Small intestine (tissue), 16 donors: ENCODE measurements around the gene TSPAN11. TPM values are rescaled to one million over a fixed set of nuclear protein-coding genes. Genes with fewer than 3 reads are reported as not detected.

Source experiments
- DNase-seq, 2 donors: peaks; one replicate each; pipeline versions ENCODE4 v3.0.0 to v3.0.0-alpha.2; 2013
- FAIRE-seq: peaks from 2 replicates; lab custom pipeline; 2012; peaks lifted over from hg19 to GRCh38; lab: Jason Lieb, UNC
- H3K27ac ChIP-seq, 3 donors: one replicate each; pipeline ENCODE4 v1.5.1; 2013; ENCODE audit warnings: low read length in 2 of 3, mild to moderate bottlenecking in 2 of 3, control low read depth in 1 of 3, inconsistent platforms in 1 of 3, low read depth in 1 of 3, moderate library complexity in 1 of 3
- H3K27me3 ChIP-seq, 3 donors: one replicate each; pipeline ENCODE4 v1.6.1; 2013; ENCODE audit warnings: low read length in 3 of 3, inconsistent platforms in 1 of 3; ENCODE audit not compliant: control insufficient read depth in 3 of 3, insufficient read depth in 3 of 3
- H3K36me3 ChIP-seq, 3 donors: one replicate each; pipeline ENCODE4 v1.6.1; 2013; ENCODE audit warnings: low read length in 3 of 3, inconsistent platforms in 1 of 3, low read depth in 1 of 3, mild to moderate bottlenecking in 1 of 3, moderate library complexity in 1 of 3; ENCODE audit not compliant: control insufficient read depth in 3 of 3, insufficient read depth in 2 of 3
- H3K4me1 ChIP-seq, 3 donors: one replicate each; pipeline ENCODE4 v1.6.1; 2013; ENCODE audit warnings: low read length in 2 of 3, inconsistent platforms in 1 of 3, low read depth in 1 of 3, mild to moderate bottlenecking in 1 of 3, moderate library complexity in 1 of 3; ENCODE audit not compliant: control insufficient read depth in 3 of 3, insufficient read depth in 2 of 3
- H3K4me3 ChIP-seq, 3 donors: one replicate each; pipeline ENCODE4 v1.5.1; 2013; ENCODE audit warnings: low read length in 3 of 3, control low read depth in 1 of 3, inconsistent platforms in 1 of 3, low read depth in 1 of 3, mild to moderate bottlenecking in 1 of 3, moderate library complexity in 1 of 3
- H3K9me3 ChIP-seq, 2 donors: one replicate each; pipeline ENCODE4 v1.6.1; 2013; ENCODE audit warnings: low read depth in 1 of 2, low read length in 1 of 2; ENCODE audit not compliant: control insufficient read depth in 2 of 2, insufficient read depth in 1 of 2
- WGBS, 3 donors: extraction: QIAGEN DNeasy Blood & Tissue Kit; methylation state at CpG; one replicate each; pipeline ENCODE4 v1.1.7; 2013; 5-methylcytosine and 5-hydroxymethylcytosine counted together
- long read RNA-seq, 10 donors: transcript quantifications; one replicate each; lab custom pipeline, GENCODE V29; 2026
- polyA plus RNA-seq, 4 donors: library from polyadenylated mRNA; stranded (reverse) in 3 of 4; unstranded in 1 of 4; fragments of 200-250 nt in 3 of 4; fragments of 120-200 nt in 1 of 4; gene quantifications; one replicate each; pipeline versions ENCODE4 v1.2.1 to v1.2.3, GENCODE V29; 2013
- donor health status: healthy with polysubstance abuse.
- donor health status: control.
- donor health status: control.
- donor health status: Bipolar disorder and iron deficiency.
- donor health status: healthy.

TSPAN11 gene
- 1 to 10 TPM in 2 of 4 donors, under 1 TPM in 1, not detected in 1; 0.54 to 3.9 (median 3.9) TPM for polyA plus RNA-seq
- long read RNA-seq, donor 1 = 0 reads
- long read RNA-seq, donor 2 = 0 reads
- long read RNA-seq, donor 3 = 0 reads
- long read RNA-seq, donor 4 = 0 reads
- long read RNA-seq, donor 5, partial matches to known transcripts = 0 of 1 reads
- long read RNA-seq, donor 5, other reads (novel, unspliced or antisense) = 0 of 1 reads
- long read RNA-seq, donor 6, partial matches to known transcripts = 0 of 1 reads
- long read RNA-seq, donor 6, other reads (novel, unspliced or antisense) = 0 of 1 reads
- long read RNA-seq, donor 7 = 0 reads
- long read RNA-seq, donor 8, partial matches to known transcripts = 0 of 1 reads
- long read RNA-seq, donor 8, other reads (novel, unspliced or antisense) = 0 of 1 reads
- long read RNA-seq, donor 9 = 0 reads
- long read RNA-seq, donor 10 = 0 reads

- Histone ChIP-seq H3K9me3 (no peaks in the 10 kb centered on the region), H3K36me3 (no peaks in the 10 kb centered on the region), H3K27ac (peak within 1 kb of the TSS in 1 of 3 donors; percentile 29), H3K27me3 (peaks cover 3 to 35% (median 8%) of the 10 kb centered on the region in 3 donors), H3K4me1 (no peaks in the 10 kb centered on the region), H3K4me3 (peak within 1 kb of the TSS; percentile 4 to 27 (median 18))
- peak in 1 of 2 donors; percentile 41 for DNase-seq
- WGBS, 3 donors = 8 to 11% (median 8%) methylated on average over 71 to 78 of the region's 78 CpGs
- no peak for FAIRE-seq
These were observed at the start of gene TSPAN11 for GRCh38 chr12:30926243-30927221. TSPAN11 (plus strand) TSS chr12:30926748; CDS start chr12:30953992, 27,244 bp downstream.

GRCh38 chr12:30877105-30877875, 49.3 kb upstream of the TSPAN11 start:
- H3K36me3 ChIP-seq = no peaks in the 10 kb centered on the region
- WGBS, 3 donors = 39 to 70% (median 54%) methylated on average over 7 of the region's 7 CpGs
- DNase-seq = peak in 1 of 2 donors; percentile 6
- no peak overlapping the region for H3K27ac ChIP-seq
- H3K9me3 ChIP-seq = no peaks in the 10 kb centered on the region
- no peaks in the 10 kb centered on the region for H3K4me1 ChIP-seq
- FAIRE-seq = no peak
- peaks cover 0 to 10% (median 0%) of the 10 kb centered on the region in 3 donors for H3K27me3 ChIP-seq
- H3K4me3 ChIP-seq = no peak overlapping the region

- Histone ChIP-seq H3K4me3 (no peak overlapping the region), H3K27me3 (peaks cover 0 to 10% (median 0%) of the 10 kb centered on the region in 3 donors), H3K27ac (no peak overlapping the region), H3K4me1 (no peaks in the 10 kb centered on the region), H3K36me3 (no peaks in the 10 kb centered on the region), H3K9me3 (no peaks in the 10 kb centered on the region)
- DNase-seq (no peak), FAIRE-seq (no peak)
- 67 to 86% (median 77%) methylated on average over 2 of the region's 2 CpGs for WGBS, 3 donors
These were observed 48.5 kb upstream of the TSPAN11 start for GRCh38 chr12:30878024-30878423.

GRCh38 chr12:30880061-30880460, 46.5 kb upstream of the TSPAN11 start:
- 17 to 27% (median 18%) methylated on average over 6 of the region's 6 CpGs for WGBS, 3 donors
- no peak for FAIRE-seq
- H3K4me1 ChIP-seq = no peaks in the 10 kb centered on the region
- no peak for DNase-seq
- no peak overlapping the region for H3K27ac ChIP-seq
- H3K9me3 ChIP-seq = no peaks in the 10 kb centered on the region
- no peak overlapping the region for H3K4me3 ChIP-seq
- H3K36me3 ChIP-seq = no peaks in the 10 kb centered on the region
- H3K27me3 ChIP-seq = peaks cover 0 to 10% (median 0%) of the 10 kb centered on the region in 3 donors

- no peaks in the 10 kb centered on the region for H3K36me3 ChIP-seq
- no peak overlapping the region for H3K27ac ChIP-seq
- peaks cover 0 to 6% of the 10 kb centered on the region in 2 donors for H3K9me3 ChIP-seq
- 74 to 91% (median 88%) methylated on average over 3 of the region's 3 CpGs for WGBS, 3 donors
- FAIRE-seq (no peak), DNase-seq (no peak)
- H3K4me1 ChIP-seq = no peaks in the 10 kb centered on the region
- no peak overlapping the region for H3K4me3 ChIP-seq
- H3K27me3 ChIP-seq = peaks cover 0 to 10% (median 0%) of the 10 kb centered on the region in 3 donors
These were observed 45.7 kb upstream of the TSPAN11 start for GRCh38 chr12:30880813-30881212.

- Histone ChIP-seq H3K9me3 (peaks cover 0 to 12% of the 10 kb centered on the region in 2 donors), H3K4me3 (no peak overlapping the region), H3K27me3 (peaks cover 0 to 6% (median 0%) of the 10 kb centered on the region in 3 donors), H3K36me3 (no peaks in the 10 kb centered on the region), H3K4me1 (no peaks in the 10 kb centered on the region), H3K27ac (no peak overlapping the region)
- DNase-seq = no peak
- FAIRE-seq = no peak
- 75 to 82% (median 75%) methylated on average over 3 of the region's 3 CpGs for WGBS, 3 donors
These were observed 43.8 kb upstream of the TSPAN11 start for GRCh38 chr12:30882706-30883105.

- Histone ChIP-seq H3K9me3 (peaks cover 0 to 12% of the 10 kb centered on the region in 2 donors), H3K27me3 (peaks cover 0 to 4% (median 0%) of the 10 kb centered on the region in 3 donors), H3K4me3 (no peak overlapping the region), H3K36me3 (no peaks in the 10 kb centered on the region), H3K27ac (no peak overlapping the region), H3K4me1 (no peaks in the 10 kb centered on the region)
- FAIRE-seq (no peak), DNase-seq (no peak)
- WGBS, 3 donors = 57 to 73% (median 73%) methylated on average over 2 of the region's 2 CpGs
These were observed 41.7 kb upstream of the TSPAN11 start for GRCh38 chr12:30884799-30885198.
